Globus pallidus (tissue), 1 donor: ENCODE results near the gene OR10G7.
"Not testable (repeated sequence)": the region's sequence is repeated elsewhere in the genome, so short reads cannot be mapped to it uniquely, and the experiment has no call there.

Experiments
- DNase-seq: peaks from one replicate; pipeline ENCODE4 v3.0.0-alpha.2; 2015; ENCODE audit warnings: low spot score

The OR10G7 gene

GRCh38 chr11:124043420-124043819 is 2.3 kb upstream of the OR10G7 start:
- DNase-seq = no peak

- no peak for DNase-seq
Observed at GRCh38 chr11:124039557-124039956, 1.6 kb downstream of the OR10G7 start.

- DNase-seq = no peak
Observed at GRCh38 chr11:124036666-124037065, 4.5 kb downstream of the OR10G7 start.

GRCh38 chr11:124026498-124026897 is 14.6 kb downstream of the OR10G7 start, which contains the start of gene OR10G8:
Gene OR10G8, plus strand, starts transcription at chr11:124026798. Its CDS starts 2,825 bp downstream, at chr11:124029623.
- DNase-seq = no peak

GRCh38 chr11:124015837-124016236 is 25.3 kb downstream of the OR10G7 start:
- not testable (repeated sequence) for DNase-seq

- no peak for DNase-seq
Observed at GRCh38 chr11:124012697-124013096, 28.4 kb downstream of the OR10G7 start, which contains the start of gene OR10G4. Gene OR10G4, plus strand, starts transcription at chr11:124012997. Its CDS starts 2,578 bp downstream, at chr11:124015575.

GRCh38 chr11:123995119-123995518 is 46.0 kb downstream of the OR10G7 start, which contains the start of gene OR10G6:
Gene OR10G6, minus strand, starts transcription at chr11:123995161. Its CDS starts 0 bp downstream, at chr11:123995161.
- DNase-seq = no peak
